Measurements from ENCODE around the gene DDX10. TPM values are rescaled to one million over a fixed set of nuclear protein-coding genes. Genes with fewer than 3 reads are reported as not detected.

The DDX10 gene
- total RNA-seq, 4 donors from 2014 or later: 5.5 to 25.0 (median 17.5) TPM

DNA sequence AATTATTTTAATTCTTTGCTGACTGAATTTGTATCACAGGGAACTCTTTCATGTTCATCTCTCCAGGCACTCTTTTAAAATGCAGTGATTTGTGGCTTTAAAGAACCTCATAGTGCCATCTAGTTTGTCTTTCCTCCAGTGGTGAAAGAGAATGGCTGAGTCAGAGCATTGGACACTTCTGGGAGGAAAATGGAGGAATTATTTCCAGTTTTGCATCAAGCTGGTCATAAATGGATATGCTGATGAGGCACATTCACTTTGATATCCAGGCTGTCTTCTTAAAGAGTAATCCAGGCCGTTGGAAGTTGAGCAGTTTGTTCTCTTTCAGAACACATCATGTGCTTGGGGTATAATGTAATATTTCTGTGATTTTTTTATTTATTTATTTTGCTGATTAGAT is 273.7 kb downstream of the DDX10 start:
- Histone ChIP-seq H3K9me3 (no peaks in the 10 kb centered on the region), H3K4me1 (no peaks in the 10 kb centered on the region), H3K27ac (no peak overlapping the region), H3K36me3 (peaks cover 0 to 27% (median 0%) of the 10 kb centered on the region in 3 donors), H3K4me3 (no peak overlapping the region), H3K27me3 (no peaks in the 10 kb centered on the region)
- intact Hi-C loops (cut with DNase I): no loop called here
- 77 to 85% methylated on average over 1 of the region's 1 CpG for WGBS, 2 donors
- DNase-seq: no peak
- TF ChIP-seq CTCF (IDR thresholded peaks at IDR 0.05): no peak
- TF ChIP-seq POLR2A (IDR thresholded peaks at IDR 0.05): no peak

DNA sequence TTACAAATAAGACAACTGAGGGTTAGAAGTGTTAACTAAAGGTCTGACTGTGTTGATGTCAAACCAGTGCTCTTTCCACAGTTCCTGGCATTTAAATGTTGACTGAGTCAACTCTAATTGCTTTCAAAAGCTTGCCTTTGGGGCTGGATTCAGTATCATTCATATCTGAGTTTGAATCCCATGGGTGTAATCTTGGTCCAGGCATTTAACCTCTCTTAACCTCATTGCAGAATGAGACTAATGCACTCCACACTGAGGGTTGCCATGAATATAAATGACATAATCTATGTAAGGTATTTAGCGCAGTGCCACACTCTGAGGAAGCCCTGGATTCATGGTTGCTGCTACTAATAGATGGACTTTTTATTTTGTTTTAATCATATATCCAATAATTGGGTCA is 274.3 kb downstream of the DDX10 start:
- TF ChIP-seq POLR2A (IDR thresholded peaks at IDR 0.05): no peak
- TF ChIP-seq CTCF (IDR thresholded peaks at IDR 0.05): no peak
- Histone ChIP-seq H3K36me3 (peaks cover 0 to 27% (median 0%) of the 10 kb centered on the region in 3 donors), H3K4me1 (peaks cover 0 to 5% (median 0%) of the 10 kb centered on the region in 3 donors), H3K4me3 (no peak overlapping the region), H3K27ac (no peak overlapping the region), H3K9me3 (no peaks in the 10 kb centered on the region), H3K27me3 (no peaks in the 10 kb centered on the region)
- intact Hi-C loops (cut with DNase I): no loop called here
- 90 to 100% methylated on average over 1 of the region's 1 CpG for WGBS, 2 donors
- no peak for DNase-seq

DNA sequence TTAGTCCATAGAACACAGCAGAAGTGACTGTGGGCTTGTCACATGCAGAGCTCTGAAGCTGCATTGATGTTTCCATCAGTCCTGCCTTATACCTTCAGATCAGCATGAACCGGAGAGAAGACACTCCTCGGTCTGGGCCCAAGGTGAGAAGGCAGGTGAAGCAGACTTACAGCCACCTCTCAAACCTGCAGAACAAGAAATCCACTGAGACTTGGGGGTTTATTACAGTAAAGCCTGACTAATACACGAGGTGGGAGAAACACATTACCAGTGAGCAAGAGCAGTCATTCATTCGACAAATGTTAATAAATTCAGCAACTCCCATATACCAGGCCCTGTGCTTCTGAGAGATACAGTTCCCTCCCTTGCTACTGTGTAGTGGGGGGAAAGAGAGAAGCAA is 279.0 kb downstream of the DDX10 start:
- Histone ChIP-seq H3K9me3 (no peaks in the 10 kb centered on the region), H3K4me1 (peaks cover 0 to 8% (median 0%) of the 10 kb centered on the region in 3 donors), H3K36me3 (peaks cover 0 to 27% (median 0%) of the 10 kb centered on the region in 3 donors), H3K27ac (no peak overlapping the region), H3K27me3 (no peaks in the 10 kb centered on the region), H3K4me3 (no peak overlapping the region)
- intact Hi-C loops (cut with DNase I): no loop called here
- no peak for DNase-seq
- TF ChIP-seq POLR2A (IDR thresholded peaks at IDR 0.05): no peak
- no peak for TF ChIP-seq CTCF (IDR thresholded peaks at IDR 0.05)
- WGBS, 2 donors: 50 to 67% methylated on average over 2 to 3 of the region's 4 CpGs

- DNase-seq: no peak
- WGBS, 2 donors: 73 to 81% methylated on average over 6 of the region's 6 CpGs
Measured at GRCh38 chr11:108944471-108945178, 279.8 kb downstream of the DDX10 start.

More at GRCh38 chr11:108944471-108945178, 279.8 kb downstream of the DDX10 start:
- intact Hi-C loops (cut with DNase I): no loop called here
- H3K36me3 ChIP-seq: peaks cover 0 to 26% (median 0%) of the 10 kb centered on the region in 3 donors
- H3K27me3 ChIP-seq: no peaks in the 10 kb centered on the region
- TF ChIP-seq POLR2A (IDR thresholded peaks at IDR 0.05) (no peak), CTCF (IDR thresholded peaks at IDR 0.05) (no peak)
- H3K4me1 ChIP-seq: peaks cover 0 to 8% (median 0%) of the 10 kb centered on the region in 3 donors
- H3K9me3 ChIP-seq: no peaks in the 10 kb centered on the region
- H3K4me3 ChIP-seq: no peak overlapping the region
- H3K27ac ChIP-seq: no peak overlapping the region

All from esophagus squamous epithelium (tissue), 5 donors.